ELF-1 (cell line): ENCODE measurements around the gene ARHGAP15.

Experiments
- DNase-seq: peaks from one replicate; pipeline ENCODE4 v3.0.0-alpha.2; 2016; ENCODE audit warnings: low read depth, low spot score

ARHGAP15 gene

DNA sequence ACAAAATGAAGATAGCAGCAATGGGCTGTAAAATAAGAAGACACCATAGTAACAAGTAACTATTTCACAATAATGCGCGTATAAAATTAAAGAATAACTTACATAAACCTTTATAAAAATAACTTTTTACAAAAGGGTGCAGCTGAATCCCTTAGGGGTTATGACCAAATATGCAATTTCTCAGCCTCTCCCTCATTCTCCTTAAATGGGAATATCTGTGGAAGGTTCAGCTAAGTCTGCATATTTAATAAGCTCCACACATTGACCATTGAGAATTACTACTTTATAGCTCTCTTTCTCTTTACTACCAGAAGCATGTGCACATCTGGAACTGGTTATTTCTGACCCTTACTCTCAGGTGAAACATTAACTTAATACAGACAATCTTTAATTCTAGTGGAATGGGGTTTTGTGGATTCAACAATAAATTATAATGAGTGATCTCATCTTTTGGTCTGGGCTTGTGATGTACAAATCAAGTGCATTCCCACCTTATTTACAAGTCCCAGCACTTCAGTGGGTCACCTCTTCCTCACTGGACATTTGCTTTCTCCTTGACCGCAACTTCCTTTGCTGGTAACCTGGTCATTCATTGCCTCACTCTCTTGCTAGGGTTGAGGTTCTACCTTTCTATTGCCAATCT lies 15.7 kb downstream of the ARHGAP15 start:
- no peak for DNase-seq

DNA sequence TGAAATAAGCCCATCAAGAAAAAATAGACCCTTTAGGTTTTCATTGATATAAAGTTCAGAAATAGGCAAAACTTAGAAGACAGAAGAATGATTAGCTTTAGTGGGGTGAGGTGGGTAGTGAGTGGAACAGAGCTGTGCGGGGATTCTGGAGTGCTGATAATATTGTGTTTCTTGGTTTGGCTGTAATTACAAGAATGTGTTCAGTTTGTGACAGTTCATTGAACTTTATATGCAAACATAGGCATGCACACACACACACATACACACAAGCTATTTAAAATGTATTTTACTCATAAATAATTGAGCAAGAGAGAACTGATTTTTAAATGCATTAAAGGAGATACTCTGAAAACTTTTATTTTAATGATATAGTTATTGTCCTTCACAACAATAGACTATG lies 17.1 kb downstream of the ARHGAP15 start:
- DNase-seq, result no peak

DNA sequence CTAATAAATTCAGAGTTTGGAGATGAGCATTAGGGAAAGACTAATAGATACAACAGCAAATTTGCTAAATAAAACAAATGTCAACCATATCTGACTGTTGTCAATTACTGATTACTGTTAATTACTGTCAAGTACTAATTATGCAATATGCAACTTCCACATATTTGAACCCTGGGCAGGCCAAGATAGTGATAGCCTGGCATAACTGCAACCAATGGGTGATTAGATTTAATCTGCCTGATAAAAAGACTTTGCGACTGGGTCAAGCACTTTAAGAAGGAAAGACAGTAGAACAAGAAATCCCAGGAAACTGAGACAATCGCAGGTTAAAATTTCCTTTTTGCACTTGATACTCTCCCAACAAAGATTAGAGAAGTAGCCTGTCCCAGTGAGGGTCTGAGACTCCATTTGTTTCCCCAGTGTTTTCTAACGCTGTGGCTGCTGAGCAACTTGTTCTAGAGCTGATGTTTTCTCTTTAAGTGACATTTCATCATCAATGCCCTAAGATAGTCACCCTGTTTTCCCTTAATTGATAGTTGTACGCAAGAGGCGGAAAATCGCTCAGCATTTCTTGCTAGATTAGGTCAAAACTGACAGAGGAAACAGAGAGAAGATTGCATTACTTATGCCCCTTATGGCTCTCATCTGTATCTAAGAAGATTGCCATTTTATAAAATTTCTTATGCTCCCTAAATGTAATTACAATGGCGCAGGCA lies 17.8 kb downstream of the ARHGAP15 start:
- no peak for DNase-seq

GRCh38 chr2:143148011-143148410 lies 18.8 kb downstream of the ARHGAP15 start:
- DNase-seq, result no peak

DNA sequence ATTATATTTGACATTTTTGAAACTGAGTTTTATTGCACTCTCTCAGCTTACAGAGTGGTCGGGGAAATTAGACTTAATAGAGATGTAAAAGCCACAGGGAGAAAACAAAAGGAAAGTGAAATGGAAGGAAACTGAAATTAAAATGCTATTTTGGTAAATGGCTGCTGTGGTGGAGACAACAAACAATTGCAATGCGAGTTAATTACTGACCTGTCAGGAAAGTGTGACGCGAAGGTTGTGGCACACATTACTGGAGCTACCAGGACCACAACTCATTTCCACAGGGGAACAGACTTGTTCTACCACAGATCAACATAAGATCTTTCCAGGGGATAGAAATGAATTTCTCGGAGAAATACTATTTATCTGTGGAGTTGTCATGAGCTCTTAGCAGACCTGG lies 19.5 kb downstream of the ARHGAP15 start:
- DNase-seq, result no peak

- no peak for DNase-seq
These were observed 21.1 kb downstream of the ARHGAP15 start for GRCh38 chr2:143150287-143150686.

- no peak for DNase-seq
These were observed 22.0 kb downstream of the ARHGAP15 start for GRCh38 chr2:143151111-143151752.

DNA sequence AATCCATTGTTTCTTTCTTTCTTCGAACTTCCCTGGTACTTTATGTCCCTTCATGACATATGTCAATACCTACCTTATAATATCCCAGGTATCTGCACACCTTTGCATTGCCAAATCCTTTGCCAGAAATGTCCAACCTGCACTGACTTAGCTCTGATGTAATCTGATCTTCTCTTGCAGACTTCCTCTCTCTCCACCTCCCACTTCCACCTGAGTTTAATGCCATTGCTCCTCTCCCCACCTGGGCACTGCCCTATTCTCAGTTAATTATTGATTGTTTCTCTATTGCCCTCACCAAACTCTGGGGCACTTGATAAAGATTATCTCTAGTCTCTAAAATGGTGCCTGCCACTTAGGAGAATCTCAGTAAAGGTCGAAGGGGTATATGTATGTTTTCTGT lies 23.0 kb downstream of the ARHGAP15 start:
- no peak for DNase-seq

DNA sequence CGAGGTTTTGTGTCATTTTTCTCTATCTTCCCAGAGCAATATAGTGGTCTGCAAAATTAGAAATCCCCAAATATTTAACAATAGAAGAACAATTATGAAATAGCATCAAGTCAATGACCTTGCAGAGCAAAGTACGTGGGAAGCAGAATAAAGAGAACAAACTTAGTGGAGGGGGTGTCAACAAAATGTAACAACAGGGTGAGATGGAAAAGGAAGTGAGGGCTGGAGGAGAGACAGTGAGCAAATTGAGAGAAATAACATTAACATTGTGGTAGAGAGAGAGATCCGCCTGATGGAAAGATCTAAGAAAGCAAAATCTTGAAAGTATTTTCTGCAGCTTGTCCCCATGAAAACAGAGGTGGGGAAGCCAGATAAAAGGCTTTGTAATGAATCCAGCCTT lies 23.4 kb downstream of the ARHGAP15 start:
- no peak for DNase-seq

DNA sequence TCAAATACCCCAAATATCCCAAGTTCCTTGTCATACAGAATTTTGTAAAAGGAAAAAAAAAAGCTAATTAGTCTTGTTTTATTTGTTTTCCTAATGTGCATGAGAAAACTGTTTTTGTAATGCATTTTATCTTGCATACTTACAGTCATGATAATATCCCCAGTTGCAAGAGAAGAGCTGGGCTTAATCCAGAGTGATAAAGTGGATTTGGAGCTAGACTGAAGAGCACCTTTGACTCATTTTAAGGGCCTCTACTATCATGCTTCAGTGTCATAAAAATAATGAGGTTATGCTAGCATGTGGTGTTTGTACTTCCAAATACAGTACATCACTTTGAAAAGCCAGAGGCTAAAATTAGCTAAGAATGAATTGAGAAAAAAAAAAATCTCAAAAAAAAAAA lies 26.4 kb downstream of the ARHGAP15 start:
- DNase-seq, result no peak

DNA sequence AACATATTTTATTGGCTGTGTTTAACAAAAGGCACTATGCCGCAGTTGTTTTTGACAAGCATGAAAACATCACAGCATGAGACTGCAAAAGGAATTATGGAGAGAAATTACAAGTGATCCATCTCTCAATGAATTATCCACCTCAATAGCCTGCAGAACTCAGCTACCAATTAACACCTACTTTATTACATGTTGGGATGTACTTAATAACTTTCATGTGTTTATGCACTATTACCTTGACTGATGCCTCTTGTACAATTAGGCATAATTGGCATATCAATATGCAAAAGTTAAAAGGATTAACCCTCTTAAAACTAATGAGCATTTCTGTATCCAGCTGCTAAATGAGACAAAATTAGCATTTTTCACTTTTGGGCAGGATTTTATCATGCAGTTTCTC lies 27.8 kb downstream of the ARHGAP15 start:
- DNase-seq, result no peak

- DNase-seq, result no peak
These were observed 28.2 kb downstream of the ARHGAP15 start for GRCh38 chr2:143157418-143157817.

DNA sequence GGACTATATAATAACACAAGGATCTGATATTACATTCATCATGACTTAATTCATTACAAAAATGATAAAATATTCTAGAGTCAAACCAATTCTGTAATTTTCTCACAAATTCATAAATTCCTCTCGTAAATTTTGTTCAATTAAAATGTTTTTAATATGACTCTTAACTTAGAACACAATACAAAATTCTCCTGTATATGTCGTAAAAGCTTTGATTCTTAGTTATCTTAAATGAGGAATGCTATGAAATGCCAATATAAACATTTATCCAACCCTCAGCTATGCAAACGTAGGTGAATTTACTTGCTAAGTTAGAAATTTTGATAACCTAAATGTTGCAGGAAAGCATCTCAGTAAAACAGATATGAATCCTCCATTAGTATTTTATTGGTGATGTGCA lies 28.9 kb downstream of the ARHGAP15 start:
- no peak for DNase-seq

GRCh38 chr2:143158551-143159485 lies 29.6 kb downstream of the ARHGAP15 start:
- no peak for DNase-seq

- DNase-seq, result no peak
These were observed 30.2 kb downstream of the ARHGAP15 start for GRCh38 chr2:143159486-143159840.

GRCh38 chr2:143160732-143161707 lies 31.8 kb downstream of the ARHGAP15 start:
- DNase-seq, result no peak

GRCh38 chr2:143162123-143162837 lies 33.1 kb downstream of the ARHGAP15 start:
- peak; percentile 15 for DNase-seq

DNA sequence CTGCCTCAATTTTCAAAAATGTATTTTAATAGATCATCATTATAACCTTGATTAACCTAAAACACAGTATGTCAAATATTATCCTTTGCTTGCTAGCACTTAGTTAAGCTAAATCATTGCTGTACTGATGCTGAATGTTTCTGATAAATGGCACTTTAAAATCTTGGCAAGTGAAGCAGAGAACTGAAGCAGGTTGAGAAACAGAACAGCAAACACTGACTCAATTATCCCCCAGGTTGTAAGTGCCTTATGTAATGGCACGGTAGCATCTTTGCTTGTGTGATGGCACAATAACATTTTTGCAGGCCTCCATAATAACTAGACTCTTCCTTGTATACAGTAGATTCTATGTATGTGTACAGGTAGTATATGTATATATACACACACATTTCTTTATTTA lies 33.8 kb downstream of the ARHGAP15 start:
- DNase-seq, result no peak

DNA sequence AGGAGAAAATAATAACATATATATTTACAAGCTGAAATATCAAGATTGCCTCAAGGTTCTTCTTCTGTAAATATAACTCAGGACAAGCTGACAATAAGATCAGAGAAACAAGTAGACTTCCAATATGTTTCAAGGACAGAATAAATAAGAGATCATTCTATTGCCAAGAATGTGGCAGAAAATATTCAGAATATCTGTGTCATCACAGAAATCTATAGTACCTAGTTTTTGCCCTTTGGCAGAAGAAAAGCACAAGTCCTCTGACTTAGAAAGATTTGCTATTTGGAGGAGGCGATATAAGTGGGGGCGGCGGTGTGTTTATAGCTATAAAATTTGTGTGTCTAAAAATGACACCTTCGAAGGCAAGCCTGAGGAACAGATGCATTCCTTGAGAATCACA lies 34.3 kb downstream of the ARHGAP15 start:
- DNase-seq, result no peak

DNA sequence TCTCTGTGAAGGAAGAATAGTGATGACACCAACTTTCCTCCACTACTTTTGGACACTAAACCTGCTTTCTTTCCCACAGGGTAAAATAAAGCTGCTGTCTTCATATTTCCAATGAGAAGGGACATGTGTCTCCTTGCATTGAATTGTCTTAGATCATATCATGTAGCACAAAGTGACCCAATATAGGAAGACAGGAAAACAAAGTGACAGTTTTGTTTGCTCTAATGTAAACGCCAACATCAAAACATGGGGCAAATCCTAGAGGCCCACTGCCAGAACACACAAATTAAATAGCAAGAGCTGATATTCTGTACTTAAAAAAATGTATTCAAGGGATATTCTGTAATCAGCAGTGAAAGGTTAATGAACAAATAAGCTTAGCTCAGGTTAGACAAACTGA lies 36.1 kb downstream of the ARHGAP15 start:
- no peak for DNase-seq
